ENCODE data around the gene AFF4.

AFF4 gene

DNA sequence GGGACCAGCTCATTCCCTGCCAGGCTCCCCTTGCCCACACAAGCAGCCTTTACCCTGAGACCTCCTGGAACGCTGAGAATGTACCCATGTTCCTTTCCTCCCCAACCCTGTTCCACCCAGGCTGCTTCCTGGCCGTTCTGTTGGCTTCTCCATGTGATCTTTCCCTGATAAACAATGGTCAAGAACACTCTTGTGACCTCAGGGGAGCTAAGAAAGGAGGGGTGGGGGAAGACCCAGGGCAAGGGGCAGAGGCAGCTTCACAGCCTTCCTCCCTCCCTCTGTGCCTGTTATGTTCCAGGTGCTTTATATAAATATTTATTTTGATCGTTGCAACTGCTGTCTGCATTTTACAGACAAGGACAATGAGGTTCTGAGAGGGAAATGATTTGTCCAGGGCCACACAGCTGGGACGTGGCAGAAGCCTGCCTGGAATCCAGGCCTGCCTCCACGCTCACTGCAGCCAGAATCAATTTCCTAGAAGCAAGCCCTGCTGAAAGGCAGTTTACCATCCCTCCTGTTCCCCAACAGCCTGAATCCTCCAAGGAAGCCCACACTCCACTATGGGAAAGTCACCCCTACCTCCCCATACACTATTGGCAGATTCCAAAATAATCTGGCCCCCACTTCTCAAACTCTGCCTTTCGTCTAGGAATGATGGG is 136.9 kb downstream of the AFF4 start:
- DNase-seq (ENCODE audit: low read depth): no peak
- TF ChIP-seq, protein P1, sequence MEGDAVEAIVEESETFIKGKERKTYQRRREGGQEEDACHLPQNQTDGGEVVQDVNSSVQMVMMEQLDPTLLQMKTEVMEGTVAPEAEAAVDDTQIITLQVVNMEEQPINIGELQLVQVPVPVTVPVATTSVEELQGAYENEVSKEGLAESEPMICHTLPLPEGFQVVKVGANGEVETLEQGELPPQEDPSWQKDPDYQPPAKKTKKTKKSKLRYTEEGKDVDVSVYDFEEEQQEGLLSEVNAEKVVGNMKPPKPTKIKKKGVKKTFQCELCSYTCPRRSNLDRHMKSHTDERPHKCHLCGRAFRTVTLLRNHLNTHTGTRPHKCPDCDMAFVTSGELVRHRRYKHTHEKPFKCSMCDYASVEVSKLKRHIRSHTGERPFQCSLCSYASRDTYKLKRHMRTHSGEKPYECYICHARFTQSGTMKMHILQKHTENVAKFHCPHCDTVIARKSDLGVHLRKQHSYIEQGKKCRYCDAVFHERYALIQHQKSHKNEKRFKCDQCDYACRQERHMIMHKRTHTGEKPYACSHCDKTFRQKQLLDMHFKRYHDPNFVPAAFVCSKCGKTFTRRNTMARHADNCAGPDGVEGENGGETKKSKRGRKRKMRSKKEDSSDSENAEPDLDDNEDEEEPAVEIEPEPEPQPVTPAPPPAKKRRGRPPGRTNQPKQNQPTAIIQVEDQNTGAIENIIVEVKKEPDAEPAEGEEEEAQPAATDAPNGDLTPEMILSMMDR (IDR thresholded peaks at IDR 0.05; ENCODE audit: insufficient read depth, low read depth, low read length, missing control alignments): no peak
- no peak overlapping the region for H3K4me3 ChIP-seq (ENCODE audit: low read length)

DNA sequence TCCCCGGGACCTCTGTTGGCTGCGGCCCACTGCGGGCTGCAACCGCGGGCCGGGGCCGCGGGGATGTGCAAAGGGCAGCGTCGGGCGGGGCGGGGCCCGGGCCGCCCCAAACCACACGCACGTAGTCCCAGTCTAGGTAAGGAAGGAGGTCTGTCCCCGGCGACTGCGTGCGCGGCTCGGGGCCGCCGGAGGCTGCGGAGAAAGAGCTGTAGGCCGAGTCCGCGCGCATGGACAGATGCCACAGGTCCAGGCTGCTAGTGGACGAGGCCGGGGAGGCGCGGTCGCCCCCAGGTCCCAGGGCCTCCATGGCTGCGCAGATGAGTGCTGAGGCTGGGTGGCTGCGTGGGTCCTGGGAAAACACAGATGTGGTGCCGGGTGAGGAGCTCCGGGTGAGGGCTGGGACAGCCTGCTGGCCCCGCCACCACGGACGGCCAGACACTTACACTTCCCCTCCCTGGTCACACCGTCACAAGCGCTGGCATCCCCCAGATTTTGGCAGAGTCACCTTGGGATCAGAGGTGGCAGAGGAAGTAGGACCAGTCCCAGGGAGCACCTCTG is 137.5 kb downstream of the AFF4 start:
- TF ChIP-seq, protein P1 (IDR thresholded peaks at IDR 0.05; ENCODE audit: insufficient read depth, low read depth, low read length, missing control alignments): no peak

More for the DNA sequence above, 137.5 kb downstream of the AFF4 start:
- no peak for DNase-seq (ENCODE audit: low read depth)
- H3K4me3 ChIP-seq (ENCODE audit: low read length): no peak overlapping the region
